ENCODE data around the gene UBR4.

The UBR4 gene

GRCh38 chr1:19044975-19045831 is 164.9 kb downstream of the UBR4 start:
- no peak for DNase-seq (ENCODE audit: low read depth)
- H3K4me3 ChIP-seq (ENCODE audit: low read depth, low read length) = no peak overlapping the region

- no peak for DNase-seq (ENCODE audit: low read depth)
- no peak overlapping the region for H3K4me3 ChIP-seq (ENCODE audit: low read depth, low read length)
Measured at GRCh38 chr1:19044471-19044870, 165.6 kb downstream of the UBR4 start.

GRCh38 chr1:19043579-19044443 is 166.3 kb downstream of the UBR4 start:
- H3K4me3 ChIP-seq (ENCODE audit: low read depth, low read length) = no peak overlapping the region
- no peak for DNase-seq (ENCODE audit: low read depth)

GRCh38 chr1:19042675-19043578 is 167.1 kb downstream of the UBR4 start:
- DNase-seq (ENCODE audit: low read depth) = no peak
- no peak overlapping the region for H3K4me3 ChIP-seq (ENCODE audit: low read depth, low read length)

GRCh38 chr1:19040010-19040680 is 169.9 kb downstream of the UBR4 start:
- no peak overlapping the region for H3K4me3 ChIP-seq (ENCODE audit: low read depth, low read length)
- DNase-seq (ENCODE audit: low read depth) = no peak

GRCh38 chr1:19038732-19039131 is 171.3 kb downstream of the UBR4 start:
- no peak for DNase-seq (ENCODE audit: low read depth)
- H3K4me3 ChIP-seq (ENCODE audit: low read depth, low read length) = no peak overlapping the region

GRCh38 chr1:19038096-19038495 is 172.0 kb downstream of the UBR4 start:
- DNase-seq (ENCODE audit: low read depth) = no peak
- no peak overlapping the region for H3K4me3 ChIP-seq (ENCODE audit: low read depth, low read length)

GRCh38 chr1:19037659-19038058 is 172.4 kb downstream of the UBR4 start:
- no peak overlapping the region for H3K4me3 ChIP-seq (ENCODE audit: low read depth, low read length)
- DNase-seq (ENCODE audit: low read depth) = no peak

- no peak for DNase-seq (ENCODE audit: low read depth)
- H3K4me3 ChIP-seq (ENCODE audit: low read depth, low read length) = no peak overlapping the region
Measured at GRCh38 chr1:19036813-19037605, 173.1 kb downstream of the UBR4 start.

GRCh38 chr1:19036041-19036812 is 173.8 kb downstream of the UBR4 start:
- DNase-seq (ENCODE audit: low read depth) = no peak
- H3K4me3 ChIP-seq (ENCODE audit: low read depth, low read length) = no peak overlapping the region

GRCh38 chr1:19035377-19036040 is 174.6 kb downstream of the UBR4 start:
- no peak overlapping the region for H3K4me3 ChIP-seq (ENCODE audit: low read depth, low read length)
- no peak for DNase-seq (ENCODE audit: low read depth)

GRCh38 chr1:19034721-19035120 is 175.3 kb downstream of the UBR4 start:
- H3K4me3 ChIP-seq (ENCODE audit: low read depth, low read length) = no peak overlapping the region
- DNase-seq (ENCODE audit: low read depth) = no peak

GRCh38 chr1:19033926-19034680 is 176.0 kb downstream of the UBR4 start:
- DNase-seq (ENCODE audit: low read depth) = no peak
- H3K4me3 ChIP-seq (ENCODE audit: low read depth, low read length) = no peak overlapping the region

GRCh38 chr1:19033515-19033839 is 176.6 kb downstream of the UBR4 start:
- no peak overlapping the region for H3K4me3 ChIP-seq (ENCODE audit: low read depth, low read length)
- DNase-seq (ENCODE audit: low read depth) = no peak

GRCh38 chr1:19032701-19033514 is 177.2 kb downstream of the UBR4 start:
- no peak for DNase-seq (ENCODE audit: low read depth)
- no peak overlapping the region for H3K4me3 ChIP-seq (ENCODE audit: low read depth, low read length)

GRCh38 chr1:19032413-19032695 is 177.7 kb downstream of the UBR4 start:
- no peak overlapping the region for H3K4me3 ChIP-seq (ENCODE audit: low read depth, low read length)
- no peak for DNase-seq (ENCODE audit: low read depth)
